ENCODE data around the gene MRC2. TPM values are rescaled to one million over a fixed set of nuclear protein-coding genes. Genes with fewer than 3 reads are reported as not detected.
"Not testable (repeated sequence)": the region's sequence is repeated elsewhere in the genome, so short reads cannot be mapped to it uniquely, and the experiment has no call there.

The MRC2 gene
- total RNA-seq, 1 donor from 2014 or later: 2.3 TPM

DNA sequence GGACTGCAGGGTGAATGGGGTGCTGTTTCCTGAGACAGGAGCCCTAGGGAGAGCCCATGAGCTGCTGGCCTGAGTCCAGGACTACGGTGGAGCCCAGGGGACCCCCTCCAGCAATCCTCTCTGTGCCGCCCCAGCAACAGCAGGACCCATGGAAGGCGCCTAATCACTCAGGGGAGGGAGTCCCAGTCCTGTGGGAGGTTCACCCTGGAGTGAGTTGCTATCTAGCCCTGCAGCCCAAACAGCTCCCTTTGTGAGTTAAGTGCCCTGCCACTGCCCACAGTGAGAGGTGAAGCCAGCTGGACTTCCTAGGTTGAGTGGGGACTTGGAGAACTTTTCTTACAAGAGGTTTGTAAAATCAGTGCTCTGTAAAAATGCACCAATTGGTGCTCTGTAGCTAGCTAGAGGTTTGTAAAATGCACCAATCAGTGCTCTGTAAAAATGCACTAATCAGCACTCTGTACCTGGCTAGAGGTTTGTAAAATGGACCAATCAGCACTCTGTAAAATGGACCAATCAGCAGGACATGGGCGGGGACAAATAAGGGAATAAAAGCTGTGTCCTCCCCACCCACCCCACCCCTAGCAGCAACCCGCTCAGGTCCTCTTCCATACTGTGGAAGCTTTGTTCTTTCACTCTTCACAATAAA, 67.7 kb downstream of the MRC2 start:
- DNase-seq (ENCODE audit: low spot score); ATAC-seq: not testable (repeated sequence)

GRCh38 chr17:62696256-62696655, 68.8 kb downstream of the MRC2 start:
- no peak for ATAC-seq
- no peak for DNase-seq (ENCODE audit: low spot score)

- ATAC-seq: no peak
- no peak for DNase-seq (ENCODE audit: low spot score)
These were observed 69.4 kb downstream of the MRC2 start for GRCh38 chr17:62696726-62697490.

DNA sequence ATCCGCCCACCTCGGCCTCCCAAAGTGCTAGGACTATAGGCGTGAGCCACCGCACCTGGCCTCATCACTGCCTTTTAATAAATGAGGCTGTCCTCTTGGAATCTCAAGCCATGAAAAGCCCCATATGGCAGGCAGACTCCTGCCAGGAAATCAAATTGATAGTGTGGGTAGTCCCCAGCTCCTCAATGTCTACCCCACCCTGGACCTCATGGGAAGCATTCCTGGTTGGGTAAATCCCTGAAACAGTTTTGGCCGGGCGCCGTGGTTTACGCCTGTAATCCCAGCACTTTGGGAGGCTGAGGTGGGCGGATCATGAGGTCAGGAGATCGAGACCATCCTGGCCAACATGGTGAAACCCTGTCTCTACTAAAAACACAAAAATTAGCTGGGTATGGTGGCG, 71.0 kb downstream of the MRC2 start:
- not testable (repeated sequence) for ATAC-seq; DNase-seq (ENCODE audit: low spot score)

GRCh38 chr17:62700964-62701705, 73.7 kb downstream of the MRC2 start:
- DNase-seq (ENCODE audit: low spot score): no peak
- ATAC-seq: no peak

DNA sequence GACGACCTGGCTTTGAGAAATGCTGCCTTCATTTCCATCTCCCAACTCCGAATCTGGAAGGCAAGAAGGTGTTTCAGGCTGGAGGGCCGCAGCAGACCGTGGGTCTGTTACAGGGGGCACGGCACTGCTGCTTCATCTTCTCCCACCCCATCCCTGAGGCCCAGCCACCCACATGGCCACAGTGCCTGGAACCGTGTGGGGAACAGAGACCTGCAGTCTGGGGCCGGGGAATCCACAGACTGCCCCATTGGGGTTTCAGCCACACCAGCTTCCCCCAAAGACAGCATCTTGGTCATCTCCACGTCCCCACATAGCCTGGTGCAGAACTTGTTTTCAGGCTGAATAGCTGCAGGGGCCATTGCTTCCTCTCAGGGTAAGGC, 74.2 kb downstream of the MRC2 start:
- DNase-seq (ENCODE audit: low spot score): no peak
- no peak for ATAC-seq

DNA sequence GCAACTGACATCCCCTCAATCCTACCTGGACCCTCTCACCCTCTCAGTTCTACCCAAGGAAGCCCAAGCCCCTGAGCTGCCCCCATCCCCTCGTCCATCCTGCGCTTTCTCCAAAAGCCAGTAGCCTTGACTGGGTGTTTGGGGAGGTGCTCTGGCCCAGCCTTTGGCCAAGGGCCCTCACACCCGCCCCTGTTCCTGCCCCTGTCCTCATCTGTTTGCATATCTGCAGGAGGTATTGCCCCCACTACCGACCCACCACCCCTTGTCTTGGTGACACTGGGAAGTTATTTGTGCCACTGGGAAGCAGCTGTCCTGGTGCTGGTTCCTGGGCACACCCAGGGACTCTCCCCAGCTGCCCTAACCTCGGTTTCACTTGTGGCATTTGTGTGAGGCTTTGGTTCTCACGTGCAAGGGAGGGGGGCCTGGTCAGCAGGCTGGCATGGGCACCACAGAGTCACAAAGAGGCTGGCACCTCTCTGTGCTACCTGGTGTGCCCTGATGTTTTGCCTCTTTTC, 75.3 kb downstream of the MRC2 start:
- ATAC-seq (no peak), DNase-seq (ENCODE audit: low spot score) (no peak)

GRCh38 chr17:62703261-62703775, 75.8 kb downstream of the MRC2 start:
- DNase-seq (ENCODE audit: low spot score) (no peak), ATAC-seq (peak; percentile 29)

DNA sequence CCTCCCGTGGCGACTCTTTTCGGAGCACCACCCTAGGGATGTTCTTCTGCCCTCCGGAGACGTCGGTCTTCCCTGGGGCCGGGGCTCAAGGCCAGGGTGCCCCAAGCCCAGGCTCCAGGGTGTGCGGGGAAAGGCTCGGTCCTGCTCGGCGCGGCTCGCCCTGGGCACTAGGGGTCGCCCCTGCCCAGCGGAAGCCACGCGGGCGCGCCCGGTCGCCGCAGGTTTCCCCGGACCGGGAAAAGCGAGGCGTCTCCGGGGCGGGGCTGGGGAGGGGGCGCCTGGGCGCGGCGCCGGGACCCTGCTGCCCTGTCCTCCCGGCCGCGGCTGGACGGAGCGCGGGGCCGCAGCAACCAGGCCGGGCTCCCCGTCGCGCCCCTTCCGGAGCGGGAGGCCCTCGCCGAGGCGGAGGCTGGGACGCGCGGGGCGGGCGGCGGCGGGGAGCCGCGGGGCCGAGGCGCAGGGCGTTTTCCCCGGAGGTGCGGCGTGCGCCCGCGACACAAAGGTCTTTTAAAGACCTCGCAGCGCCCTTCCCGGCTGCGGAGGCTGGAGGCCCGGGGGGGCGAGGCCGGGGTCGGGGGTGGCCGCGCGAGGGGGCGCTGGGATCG, 76.4 kb downstream of the MRC2 start:
- peak; percentile 96 for ATAC-seq
- peak; percentile 73 for DNase-seq (ENCODE audit: low spot score)

DNA sequence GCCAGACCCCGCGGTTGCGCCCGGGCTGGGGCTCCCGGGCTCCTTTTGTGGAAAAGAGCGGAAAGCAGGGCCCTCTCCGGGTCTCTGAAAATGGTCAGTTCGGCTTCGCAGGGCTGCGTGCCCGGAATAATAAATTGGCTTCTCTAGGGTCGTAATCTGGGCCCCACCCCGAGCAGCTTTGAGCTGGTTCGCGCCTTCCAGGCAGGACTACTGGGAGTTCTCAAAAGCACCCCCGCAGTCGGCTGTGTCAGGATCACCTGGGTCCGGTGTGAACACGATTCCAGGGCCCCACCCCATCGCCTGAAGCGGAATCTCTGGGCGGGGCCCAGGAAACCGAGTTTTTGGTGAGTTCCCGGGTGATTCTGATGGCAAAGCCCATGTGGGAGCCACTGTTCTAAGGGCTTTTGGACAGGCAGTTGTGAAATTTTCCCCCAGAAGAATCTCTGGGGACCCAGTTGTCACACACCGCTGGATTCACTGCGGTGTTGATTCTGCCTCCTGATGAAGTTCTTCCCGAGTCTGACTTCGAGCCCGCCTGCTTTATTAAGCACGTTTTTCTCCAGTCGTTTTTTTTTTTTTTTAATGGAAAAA, 77.0 kb downstream of the MRC2 start:
- DNase-seq (ENCODE audit: low spot score): no peak

GRCh38 chr17:62705156-62705777, 77.8 kb downstream of the MRC2 start:
- no peak for ATAC-seq
- DNase-seq (ENCODE audit: low spot score): no peak

More for the DNA sequence above, 77.0 kb downstream of the MRC2 start:
- ATAC-seq: no peak

DNA sequence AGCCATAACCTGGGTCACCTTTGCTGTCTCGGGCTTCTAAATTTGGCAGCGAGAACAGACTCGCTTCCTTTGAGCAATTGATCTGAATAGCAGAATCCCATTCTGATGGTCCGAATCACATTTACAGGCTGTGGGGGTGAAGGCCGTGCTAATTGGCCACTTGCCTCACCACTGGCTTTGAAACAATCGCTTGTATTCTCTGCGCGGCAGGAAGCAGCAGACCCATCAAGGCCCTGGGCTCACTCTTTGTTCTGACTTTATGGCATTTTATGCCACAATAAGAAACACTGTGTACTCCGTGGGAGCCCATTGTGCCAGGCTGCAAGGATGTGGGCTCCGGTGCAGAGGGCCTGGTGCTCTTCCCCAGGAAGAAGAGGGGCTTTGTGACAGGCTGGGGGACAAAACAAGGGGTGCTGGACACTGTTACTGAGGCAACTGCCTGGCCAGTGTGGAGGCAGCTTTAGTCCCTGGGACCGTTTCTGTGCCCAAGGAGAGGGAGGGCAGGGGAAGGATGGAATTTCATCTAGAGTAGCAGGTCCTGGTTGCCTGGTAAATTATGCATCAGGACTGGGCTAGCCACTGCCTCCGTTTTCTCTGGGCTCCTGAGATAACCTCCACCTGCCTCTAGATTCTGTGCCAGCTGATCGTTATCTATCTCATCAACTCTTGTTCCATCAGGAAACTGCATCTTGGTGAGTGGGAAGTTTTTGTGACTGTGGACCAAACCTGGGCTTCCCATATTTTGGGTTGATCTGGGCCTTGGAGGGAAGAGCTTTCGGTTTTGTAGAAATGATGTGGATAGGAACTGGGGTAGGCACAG, 78.5 kb downstream of the MRC2 start:
- ATAC-seq (no peak), DNase-seq (ENCODE audit: low spot score) (no peak)

DNA sequence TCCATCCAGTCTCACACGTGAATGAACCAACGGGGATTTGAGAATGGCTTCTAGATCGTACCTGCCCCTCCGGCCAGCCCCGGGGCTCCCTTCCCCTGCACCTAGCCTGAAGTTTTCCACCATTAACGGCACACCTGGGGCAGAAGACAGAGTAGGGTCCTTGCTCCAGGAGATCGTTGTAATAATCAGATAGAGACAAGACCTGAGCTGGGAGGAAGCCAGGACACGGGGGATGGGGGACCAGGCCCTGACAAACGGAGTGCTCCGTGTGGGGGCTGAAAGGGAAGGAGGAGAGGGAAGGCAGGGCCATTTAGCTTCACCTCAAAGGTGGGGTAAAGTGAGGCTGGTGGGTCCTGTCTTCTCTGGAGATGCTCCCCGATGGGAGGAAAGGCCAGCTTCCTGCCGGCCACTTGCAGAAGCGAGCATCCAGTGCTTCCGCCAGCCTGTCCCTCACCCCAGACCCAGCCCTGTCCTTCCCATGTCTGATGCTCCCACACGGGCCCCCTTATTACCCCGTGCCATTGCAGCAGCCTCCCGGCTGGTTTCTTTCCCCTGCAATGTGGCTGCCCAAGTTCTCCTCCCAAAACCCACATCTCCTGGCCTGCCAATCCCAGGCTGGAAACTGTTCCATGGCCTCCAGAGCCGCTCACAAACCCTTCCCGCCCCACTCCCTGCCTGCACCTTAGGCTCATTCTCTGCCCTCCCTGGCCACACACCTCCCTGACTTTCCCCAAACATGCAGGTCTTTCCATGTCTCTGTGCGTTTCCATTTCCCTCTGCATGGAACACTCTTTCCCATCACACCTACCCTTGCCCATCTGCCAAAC, 79.3 kb downstream of the MRC2 start:
- no peak for DNase-seq (ENCODE audit: low spot score)
- no peak for ATAC-seq

- DNase-seq (ENCODE audit: low spot score): no peak
- ATAC-seq: no peak
These were observed 79.9 kb downstream of the MRC2 start for GRCh38 chr17:62707425-62707739.

DNA sequence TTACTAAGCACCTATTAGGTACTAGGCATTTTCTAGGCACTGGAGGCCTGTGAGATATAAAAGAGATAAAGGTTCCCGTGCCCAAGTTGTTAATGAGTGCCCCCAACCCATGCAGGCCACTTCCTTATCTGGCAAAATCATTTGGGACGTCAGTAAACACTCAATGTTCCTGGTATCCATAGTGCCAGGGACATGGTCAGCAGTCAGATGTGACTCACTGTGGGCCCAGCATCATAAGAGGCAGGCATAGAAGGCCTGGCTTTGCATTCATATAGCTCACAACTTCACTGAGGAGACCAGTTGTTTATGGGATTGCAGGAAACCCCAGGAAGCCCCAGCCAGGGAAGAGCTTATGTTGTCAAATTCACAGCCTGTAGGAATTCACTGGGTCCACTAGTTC, 81.1 kb downstream of the MRC2 start:
- ATAC-seq (no peak), DNase-seq (ENCODE audit: low spot score) (no peak)

DNA sequence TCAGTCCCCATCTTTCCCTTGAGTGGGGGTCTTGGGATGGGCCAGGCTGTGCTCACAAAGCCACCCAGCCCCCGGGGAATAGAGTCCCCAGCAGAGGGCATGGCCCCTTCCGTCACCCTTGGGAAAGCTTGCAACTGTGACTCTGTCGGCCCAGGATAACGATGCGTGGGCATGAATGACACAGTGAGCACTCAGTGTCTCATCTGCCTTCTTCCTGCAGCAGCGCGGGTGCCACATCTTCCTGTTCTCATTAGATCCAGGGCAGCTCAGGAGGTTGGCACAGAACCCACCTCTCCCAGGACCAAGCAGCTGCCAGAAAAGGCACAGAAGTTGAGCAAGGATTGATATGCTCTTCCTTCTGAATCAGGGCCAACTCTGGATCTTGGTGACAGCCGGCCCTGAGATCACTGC, 84.7 kb downstream of the MRC2 start:
- ATAC-seq (no peak), DNase-seq (ENCODE audit: low spot score) (no peak)

DNA sequence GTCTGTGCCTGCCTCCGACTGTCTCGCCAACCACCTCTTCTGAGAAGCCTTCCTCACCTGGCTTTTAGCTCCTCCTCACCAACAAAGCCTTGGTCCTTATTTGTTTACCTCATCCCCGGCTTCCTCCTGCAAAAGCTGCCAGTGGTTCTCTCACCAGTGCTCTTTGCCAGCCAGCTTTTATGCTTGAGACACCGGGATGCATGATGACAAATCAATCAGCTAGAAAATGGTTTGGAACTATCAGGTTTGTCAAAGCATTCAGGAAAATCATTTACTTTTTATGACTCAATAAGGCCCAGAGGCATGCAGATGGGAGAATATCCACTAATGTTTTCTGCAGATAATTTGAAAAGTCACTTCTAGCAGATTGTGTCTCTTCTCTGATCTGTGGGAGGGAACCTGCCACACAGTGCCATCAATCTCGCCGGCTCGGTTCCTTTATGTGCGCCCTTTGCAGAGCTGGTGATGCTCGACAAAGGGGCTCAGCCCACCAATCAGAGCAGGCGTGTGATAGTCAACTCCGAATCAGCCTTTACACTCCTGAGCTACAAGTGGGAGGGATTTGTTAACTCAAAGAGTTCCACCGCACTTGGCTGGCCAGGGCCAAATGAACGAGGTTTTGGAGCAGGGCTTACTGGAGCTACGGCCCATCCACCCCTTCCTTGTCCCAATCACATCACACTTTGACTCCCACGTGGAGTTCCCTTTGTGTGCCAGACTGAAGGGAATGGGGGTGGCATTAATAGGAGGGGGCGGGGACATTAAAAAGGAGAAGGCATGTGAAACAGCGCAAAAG, 85.8 kb downstream of the MRC2 start:
- no peak for ATAC-seq
- no peak for DNase-seq (ENCODE audit: low spot score)
